Body of pancreas (tissue), 4 donors: ENCODE measurements around the gene DEPDC5. TPM values are rescaled to one million over a fixed set of nuclear protein-coding genes. Genes with fewer than 3 reads are reported as not detected.

Experiments
- ATAC-seq: fragments of 150-250 bp; one replicate; pipeline ENCODE4 v1.9.1; 2016
- DNase-seq, 4 donors: peaks; one replicate each; pipeline ENCODE4 v3.0.0-alpha.2; 2019
- H3K27ac ChIP-seq, 4 donors: fragments of 200-600 bp; sonication (generic); 1 replicate in 3 of 4; 2 replicates in 1 of 4; pipeline versions ENCODE4 v1.5.1 to v1.6.1; 2016 to 2019; ENCODE audit warnings: mild to moderate bottlenecking in 1 of 4, mixed read lengths in 1 of 4, moderate library complexity in 1 of 4
- H3K27me3 ChIP-seq, 2 donors: fragments of 200-600 bp; sonication (generic); one replicate each; pipeline ENCODE4 v1.6.0; 2016; ENCODE audit warnings: mild to moderate bottlenecking in 1 of 2
- H3K36me3 ChIP-seq, 2 donors: fragments of 200-600 bp; sonication (generic); replicated peaks in 1 of 2; 2 replicates each; pipeline ENCODE4 v1.5.1; 2016; ENCODE audit warnings: low read depth in 2 of 2; ENCODE audit not compliant: insufficient read depth in 1 of 2
- H3K4me1 ChIP-seq: fragments of 200-600 bp; sonication (generic); one replicate; pipeline ENCODE4 v1.6.0; 2016
- H3K4me3 ChIP-seq, 2 donors: fragments of 200-600 bp; sonication (generic); 1 replicate in 1 of 2; 2 replicates in 1 of 2; pipeline ENCODE4 v1.5.1; 2016 to 2019
- H3K9me3 ChIP-seq, 3 donors: fragments of 200-600 bp; sonication (generic); 1 replicate in 2 of 3; 2 replicates in 1 of 3; pipeline ENCODE4 v1.5.1; 2016
- CTCF ChIP-seq, 7 experiments: fragments of 450-650 bp in 4 of 7; fragments of 200-600 bp in 3 of 7; sonication (generic) in 3 of 7; IDR thresholded peaks; one replicate each; pipeline ENCODE4 v1.5.1; 2016 to 2019; ENCODE audit warnings: antibody characterized with exemption in 7 of 7
- POLR2A ChIP-seq, 3 donors: fragments of 450-650 bp; IDR thresholded peaks; one replicate each; pipeline ENCODE4 v1.6.1; 2016; ENCODE audit warnings: antibody characterized with exemption in 3 of 3, mild to moderate bottlenecking in 2 of 3
- WGBS, 2 donors: methylation state at CpG; one replicate each; pipeline ENCODE4 v1.1.5; 2017; 5-methylcytosine and 5-hydroxymethylcytosine counted together
- intact Hi-C: fragments of 100-400 bp; cut with DNase I; formaldehyde crosslinking; loops from one replicate; pipeline ENCODE4 v1.15.1; 2023
- total RNA-seq, 2 donors: library from RNA; depleted of rRNA; stranded (reverse); fragments of >200 nt; gene quantifications; one replicate each; pipeline ENCODE4 v1.1.0, GENCODE V29; 2016

Gene DEPDC5
- total RNA-seq, 2 donors from 2014 or later: 21.4 to 40.0 TPM

- DNase-seq (no peak), ATAC-seq (no peak)
- no peak overlapping the region for H3K27ac ChIP-seq
- H3K4me3 ChIP-seq: no peak overlapping the region
- intact Hi-C loops: no loop called here
- no peaks in the 10 kb centered on the region for H3K9me3 ChIP-seq
- H3K4me1 ChIP-seq: no peaks in the 10 kb centered on the region
- H3K27me3 ChIP-seq: no peaks in the 10 kb centered on the region
- WGBS, 2 donors: 93 to 96% methylated on average over 3 of the region's 3 CpGs
- H3K36me3 ChIP-seq: peaks cover 13 to 17% of the 10 kb centered on the region in 2 donors
- TF ChIP-seq POLR2A (IDR thresholded peaks at IDR 0.05) (no peak), CTCF (IDR thresholded peaks at IDR 0.05) (no peak)
Measured at GRCh38 chr22:31764785-31765184, 11.0 kb downstream of the DEPDC5 start.

- DNase-seq (no peak), ATAC-seq (no peak)
- H3K36me3 ChIP-seq: peaks cover 13 to 17% of the 10 kb centered on the region in 2 donors
- H3K27ac ChIP-seq: no peak overlapping the region
- no peaks in the 10 kb centered on the region for H3K27me3 ChIP-seq
- no peak overlapping the region for H3K4me3 ChIP-seq
- WGBS, 2 donors: 93 to 94% methylated on average over 4 of the region's 4 CpGs
- no peaks in the 10 kb centered on the region for H3K9me3 ChIP-seq
- no peak for TF ChIP-seq POLR2A (IDR thresholded peaks at IDR 0.05)
- no peak for TF ChIP-seq CTCF (IDR thresholded peaks at IDR 0.05)
- intact Hi-C loops: no loop called here
- no peaks in the 10 kb centered on the region for H3K4me1 ChIP-seq
Measured at GRCh38 chr22:31768422-31769059, 14.7 kb downstream of the DEPDC5 start.

GRCh38 chr22:31773416-31773815 is 19.6 kb downstream of the DEPDC5 start:
- 80 to 81% methylated on average over 5 of the region's 5 CpGs for WGBS, 2 donors
- TF ChIP-seq CTCF (IDR thresholded peaks at IDR 0.05) (no peak), POLR2A (IDR thresholded peaks at IDR 0.05) (no peak)
- Histone ChIP-seq H3K9me3 (no peaks in the 10 kb centered on the region), H3K36me3 (peaks cover 6 to 7% of the 10 kb centered on the region in 2 donors), H3K4me3 (no peak overlapping the region), H3K27me3 (no peaks in the 10 kb centered on the region), H3K4me1 (no peaks in the 10 kb centered on the region), H3K27ac (no peak overlapping the region)
- intact Hi-C loops: no loop called here
- ATAC-seq (no peak), DNase-seq (no peak)

GRCh38 chr22:31776231-31776630 is 22.4 kb downstream of the DEPDC5 start:
- intact Hi-C loops: no loop called here
- ATAC-seq: no peak
- peaks cover 0 to 6% of the 10 kb centered on the region in 2 donors for H3K36me3 ChIP-seq
- H3K4me1 ChIP-seq: no peaks in the 10 kb centered on the region
- no peak for DNase-seq
- TF ChIP-seq CTCF (IDR thresholded peaks at IDR 0.05) (no peak), POLR2A (IDR thresholded peaks at IDR 0.05) (no peak)
- H3K27me3 ChIP-seq: no peaks in the 10 kb centered on the region
- WGBS, 2 donors: 91 to 93% methylated on average over 4 of the region's 4 CpGs
- H3K27ac ChIP-seq: no peak overlapping the region
- no peak overlapping the region for H3K4me3 ChIP-seq
- no peaks in the 10 kb centered on the region for H3K9me3 ChIP-seq

GRCh38 chr22:31789803-31790202 is 36.0 kb downstream of the DEPDC5 start:
- H3K4me1 ChIP-seq: no peaks in the 10 kb centered on the region
- WGBS, 2 donors: 62 to 63% methylated on average over 3 of the region's 3 CpGs
- TF ChIP-seq CTCF (IDR thresholded peaks at IDR 0.05) (no peak), POLR2A (IDR thresholded peaks at IDR 0.05) (no peak)
- H3K27ac ChIP-seq: no peak overlapping the region
- H3K27me3 ChIP-seq: no peaks in the 10 kb centered on the region
- DNase-seq (no peak), ATAC-seq (no peak)
- no peaks in the 10 kb centered on the region for H3K9me3 ChIP-seq
- no peak overlapping the region for H3K4me3 ChIP-seq
- H3K36me3 ChIP-seq: peaks cover 0 to 2% of the 10 kb centered on the region in 2 donors
- intact Hi-C loops: no loop called here
